ENCODE results near the gene FOXG1.

FOXG1 gene

GRCh38 chr14:28762303-28762954 lies 4.2 kb upstream of the FOXG1 start:
- H3K4me3 ChIP-seq (ENCODE audit: low read depth, low read length) = no peak overlapping the region
- TF ChIP-seq CTCF (IDR thresholded peaks at IDR 0.05; ENCODE audit: low read depth, low read length) = no peak

- TF ChIP-seq CTCF (IDR thresholded peaks at IDR 0.05; ENCODE audit: low read depth, low read length) = no peak
- no peak overlapping the region for H3K4me3 ChIP-seq (ENCODE audit: low read depth, low read length)
These were observed 3.6 kb upstream of the FOXG1 start for GRCh38 chr14:28762955-28763326.

GRCh38 chr14:28763751-28764256 lies 2.8 kb upstream of the FOXG1 start:
- H3K4me3 ChIP-seq (ENCODE audit: low read depth, low read length) = no peak overlapping the region
- TF ChIP-seq CTCF (IDR thresholded peaks at IDR 0.05; ENCODE audit: low read depth, low read length) = no peak

GRCh38 chr14:28764257-28765160 lies 2.1 kb upstream of the FOXG1 start:
- TF ChIP-seq CTCF (IDR thresholded peaks at IDR 0.05; ENCODE audit: low read depth, low read length) = no peak
- H3K4me3 ChIP-seq (ENCODE audit: low read depth, low read length) = no peak overlapping the region

- H3K4me3 ChIP-seq (ENCODE audit: low read depth, low read length) = no peak overlapping the region
These were observed 1.3 kb upstream of the FOXG1 start for GRCh38 chr14:28765169-28765830.

GRCh38 chr14:28765831-28766468 lies 637 bp upstream of the FOXG1 start:
- TF ChIP-seq CTCF (IDR thresholded peaks at IDR 0.05; ENCODE audit: low read depth, low read length) = no peak

More at GRCh38 chr14:28765169-28765830, 1.3 kb upstream of the FOXG1 start:
- no peak for TF ChIP-seq CTCF (IDR thresholded peaks at IDR 0.05; ENCODE audit: low read depth, low read length)

More at GRCh38 chr14:28765831-28766468, 637 bp upstream of the FOXG1 start:
- peak overlapping the region; percentile 33; the same call in 1 of the 2 replicates for H3K4me3 ChIP-seq (ENCODE audit: low read depth, low read length)
